GM13977 (cell line): ENCODE results near the gene SERPINA3.

ENCODE experiments used
- DNase-seq: peaks from one replicate; pipeline ENCODE4 v3.0.0; 2012; ENCODE audit warnings: low spot score
- CTCF ChIP-seq: IDR thresholded peaks from 2 replicates; pipeline ENCODE4 v1.5.1; 2012; ENCODE audit warnings: mild to moderate bottlenecking, control low read depth; ENCODE audit not compliant: insufficient read depth; ENCODE audit errors: extremely low read depth, missing control alignments
- in situ Hi-C: fragments of 300-500 bp; cut with MboI; formaldehyde crosslinking; loops from one replicate; pipeline ENCODE4 v1.12.0; 2022; ENCODE audit warnings: low sequenced_read_pairs, low pct_unique_long_range_greater_than_20kb, mixed read lengths, inconsistent platforms; ENCODE audit not compliant: unreplicated experiment

SERPINA3 gene

GRCh38 chr14:94615254-94615653 lies 3.1 kb downstream of the SERPINA3 start:
- no peak for TF ChIP-seq CTCF
- no peak for DNase-seq
- in situ Hi-C loops: no loop called here

- in situ Hi-C loops: no loop called here
- no peak for TF ChIP-seq CTCF
- no peak for DNase-seq
These were observed 3.8 kb downstream of the SERPINA3 start for GRCh38 chr14:94615823-94616570.

- no peak for TF ChIP-seq CTCF
These were observed 5.3 kb downstream of the SERPINA3 start for GRCh38 chr14:94617366-94617941.

GRCh38 chr14:94617988-94618822 lies 6.0 kb downstream of the SERPINA3 start:
- no peak for TF ChIP-seq CTCF
- no peak for DNase-seq
- in situ Hi-C loops: no loop called here

More at GRCh38 chr14:94617366-94617941, 5.3 kb downstream of the SERPINA3 start:
- in situ Hi-C loops: no loop called here
- DNase-seq: no peak

GRCh38 chr14:94619297-94619696 lies 7.1 kb downstream of the SERPINA3 start:
- no peak for DNase-seq
- in situ Hi-C loops: no loop called here
- TF ChIP-seq CTCF: no peak

GRCh38 chr14:94620597-94620996 lies 8.4 kb downstream of the SERPINA3 start:
- DNase-seq: no peak
- in situ Hi-C loops: no loop called here
- no peak for TF ChIP-seq CTCF
